GM23338 (cell line): ENCODE data around the gene CASKIN2. TPM values are rescaled to one million over a fixed set of nuclear protein-coding genes. Genes with fewer than 3 reads are reported as not detected.

ENCODE experiments used
- ATAC-seq: fragments of 200-7000 bp; cut with Tn5 transposase; 3 replicates; pipeline ENCODE4 v1.9.1; 2020
- DNase-seq: peaks from one replicate; pipeline ENCODE4 v3.0.0-alpha.2; 2015; ENCODE audit warnings: low spot score
- H2AFZ ChIP-seq: fragments of 200-600 bp; sonication (generic); 2 replicates; pipeline ENCODE4 v1.8.0; 2016; ENCODE audit warnings: antibody characterized with exemption, mild to moderate bottlenecking, moderate library complexity
- H3F3A ChIP-seq: fragments of 200-600 bp; sonication (generic); replicated peaks from 2 replicates; pipeline ENCODE4 v1.8.0; 2017; ENCODE audit warnings: antibody characterized with exemption, mixed run types, low read depth
- H3K27ac ChIP-seq: fragments of 200-600 bp; sonication (generic); 2 replicates; pipeline ENCODE4 v1.6.1; 2016; ENCODE audit warnings: low read depth
- H3K27me3 ChIP-seq: fragments of 200-600 bp; sonication (generic); 2 replicates; pipeline ENCODE4 v1.8.0; 2016; ENCODE audit warnings: mild to moderate bottlenecking, mixed run types, moderate library complexity; ENCODE audit not compliant: insufficient read depth
- H3K36me3 ChIP-seq: fragments of 200-600 bp; sonication (generic); 2 replicates; pipeline ENCODE4 v1.8.0; 2016; ENCODE audit warnings: mild to moderate bottlenecking; ENCODE audit not compliant: insufficient read depth
- H3K4me1 ChIP-seq: fragments of 200-600 bp; sonication (generic); 2 replicates; pipeline ENCODE4 v1.8.0; 2016; ENCODE audit warnings: mild to moderate bottlenecking, moderate library complexity; ENCODE audit not compliant: insufficient read depth
- H3K4me2 ChIP-seq: fragments of 200-600 bp; sonication (generic); 2 replicates; pipeline ENCODE4 v1.7.1; 2017; ENCODE audit warnings: mixed run types
- H3K4me3 ChIP-seq: fragments of 200-600 bp; sonication (generic); 2 replicates; pipeline ENCODE4 v1.6.1; 2016; ENCODE audit warnings: mixed run types
- H3K79me2 ChIP-seq: fragments of 200-600 bp; sonication (generic); replicated peaks from 2 replicates; pipeline ENCODE4 v1.8.0; 2017; ENCODE audit warnings: mild to moderate bottlenecking; ENCODE audit not compliant: insufficient read depth
- H3K9me2 ChIP-seq: fragments of 200-600 bp; sonication (generic); 2 replicates; pipeline ENCODE4 v1.8.0; 2017; ENCODE audit not compliant: insufficient read depth
- H4K20me1 ChIP-seq: fragments of 200-600 bp; sonication (generic); replicated peaks from 2 replicates; pipeline ENCODE4 v1.8.0; 2017; ENCODE audit warnings: mild to moderate bottlenecking; ENCODE audit not compliant: insufficient read depth
- H3K27ac Mint-ChIP-seq: 2 replicates; pipeline ENCODE4 v1.8.0; 2020; ENCODE audit warnings: inconsistent platforms, mild to moderate bottlenecking, moderate library complexity, mixed read lengths
- H3K27me3 Mint-ChIP-seq: 3 replicates; pipeline ENCODE4 v1.8.0; 2022; ENCODE audit warnings: low read depth, mild to moderate bottlenecking, moderate library complexity, mixed read lengths, inconsistent platforms; ENCODE audit not compliant: insufficient read depth, poor library complexity
- H3K36me3 Mint-ChIP-seq: 3 replicates; pipeline ENCODE4 v1.8.0; 2021; ENCODE audit warnings: low read depth, mild to moderate bottlenecking, inconsistent platforms, moderate library complexity, mixed read lengths
- H3K4me1 Mint-ChIP-seq: 3 replicates; pipeline ENCODE4 v1.8.0; 2020; ENCODE audit warnings: mild to moderate bottlenecking, inconsistent platforms, mixed read lengths
- H3K4me3 Mint-ChIP-seq: 3 replicates; pipeline ENCODE4 v1.8.0; 2021; ENCODE audit warnings: moderate library complexity, mild to moderate bottlenecking, inconsistent platforms, mixed read lengths
- H3K9me3 Mint-ChIP-seq: 3 replicates; pipeline ENCODE4 v1.8.0; 2020; ENCODE audit warnings: moderate library complexity, mild to moderate bottlenecking, inconsistent platforms, mixed read lengths
- CREB1 ChIP-seq: fragments of 250-450 bp; sonication (Bioruptor Pico); IDR thresholded peaks from 2 replicates; pipeline ENCODE4 v1.5.0; 2020; ENCODE audit warnings: low read depth, mild to moderate bottlenecking, moderate library complexity
- CTCF ChIP-seq, 2 experiments: fragments of 200-600 bp in 1 of 2; sonication (generic) in 1 of 2; conservative IDR thresholded peaks; 2 replicates each; pipeline versions ENCODE4 v1.5.1 to v1.6.1; 2016 to 2017; ENCODE audit warnings: antibody characterized with exemption in 2 of 2, low read depth in 2 of 2, mild to moderate bottlenecking in 2 of 2, moderate library complexity in 1 of 2
- EZH2 ChIP-seq: fragments of 200-600 bp; sonication (generic); IDR thresholded peaks from one replicate; pipeline ENCODE4 v1.8.0; 2017; ENCODE audit warnings: antibody characterized with exemption, mild to moderate bottlenecking, low read depth; ENCODE audit not compliant: unreplicated experiment
- EZH2phosphoT487 ChIP-seq: fragments of 200-600 bp; sonication (generic); IDR thresholded peaks from one replicate; pipeline ENCODE4 v1.8.1; 2018; ENCODE audit warnings: antibody characterized with exemption; ENCODE audit not compliant: unreplicated experiment
- JUNB ChIP-seq: IDR thresholded peaks from one replicate; pipeline ENCODE4 v1.6.1; 2016; ENCODE audit warnings: antibody characterized with exemption; ENCODE audit not compliant: unreplicated experiment
- NANOG ChIP-seq: IDR thresholded peaks from 2 replicates; pipeline ENCODE4 v1.6.1; 2016; ENCODE audit warnings: antibody characterized with exemption, borderline replicate concordance
- POLR2AphosphoS5 ChIP-seq: IDR thresholded peaks from 2 replicates; pipeline ENCODE4 v1.6.1; 2016; ENCODE audit warnings: antibody characterized with exemption, low read depth
- ZNF114 ChIP-seq: fragments of 250-450 bp; sonication (Bioruptor Pico); IDR thresholded peaks from 2 replicates; pipeline ENCODE4 v1.5.0; 2020; ENCODE audit warnings: mild to moderate bottlenecking, moderate library complexity
- ZNF331 ChIP-seq: fragments of 250-450 bp; sonication (Bioruptor Pico); IDR thresholded peaks from 2 replicates; pipeline ENCODE4 v1.5.0; 2020; ENCODE audit warnings: low read depth, mild to moderate bottlenecking, moderate library complexity
- polyA plus RNA-seq: library from polyadenylated mRNA; unstranded; fragments of >200 nt; fragmentation: Nextera tagmentation; extraction: Ambion mirVana; gene quantifications from 2 replicates; pipeline ENCODE4 v1.2.1, GENCODE V29; 2016
- total RNA-seq: library from RNA; depleted of rRNA; stranded (reverse); fragments of >200 nt; shearing (Covaris generic); gene quantifications from 2 replicates; pipeline ENCODE4 v1.2.3, GENCODE V29; 2014
- TF ChIP-seq, protein P1 (sequence below): IDR thresholded peaks from one replicate; pipeline ENCODE4 v1.6.1; 2018; ENCODE audit warnings: antibody characterized with exemption; ENCODE audit not compliant: unreplicated experiment
- TF ChIP-seq, protein P2 (sequence below): IDR thresholded peaks from 2 replicates; pipeline ENCODE4 v1.6.1; 2016; ENCODE audit warnings: antibody characterized with exemption

CASKIN2 gene
- total and polyA plus RNA-seq, 2 experiments from 2014 or later = 4.9 to 21.5 TPM

- no peaks in the 10 kb centered on the region for H4K20me1 ChIP-seq
- no peaks in the 10 kb centered on the region for H3K36me3 ChIP-seq
- H3K9me2 ChIP-seq = no peaks in the 10 kb centered on the region
- no peaks in the 10 kb centered on the region for H3K9me3 Mint-ChIP-seq
- no peaks in the 10 kb centered on the region; the same call in 2 of the 3 replicates for H3K4me1 Mint-ChIP-seq
- no peaks in the 10 kb centered on the region for H3K79me2 ChIP-seq
- no peaks in the 10 kb centered on the region for H3F3A ChIP-seq
- no peak overlapping the region for H3K4me2 ChIP-seq
- peak in 1 of 2 experiments; percentile 47; a peak in 2 of 4 replicates for TF ChIP-seq CTCF (conservative IDR thresholded peaks at IDR 0.05; ENCODE audit: low read depth in 2 of 2)
- TF ChIP-seq, protein P1, sequence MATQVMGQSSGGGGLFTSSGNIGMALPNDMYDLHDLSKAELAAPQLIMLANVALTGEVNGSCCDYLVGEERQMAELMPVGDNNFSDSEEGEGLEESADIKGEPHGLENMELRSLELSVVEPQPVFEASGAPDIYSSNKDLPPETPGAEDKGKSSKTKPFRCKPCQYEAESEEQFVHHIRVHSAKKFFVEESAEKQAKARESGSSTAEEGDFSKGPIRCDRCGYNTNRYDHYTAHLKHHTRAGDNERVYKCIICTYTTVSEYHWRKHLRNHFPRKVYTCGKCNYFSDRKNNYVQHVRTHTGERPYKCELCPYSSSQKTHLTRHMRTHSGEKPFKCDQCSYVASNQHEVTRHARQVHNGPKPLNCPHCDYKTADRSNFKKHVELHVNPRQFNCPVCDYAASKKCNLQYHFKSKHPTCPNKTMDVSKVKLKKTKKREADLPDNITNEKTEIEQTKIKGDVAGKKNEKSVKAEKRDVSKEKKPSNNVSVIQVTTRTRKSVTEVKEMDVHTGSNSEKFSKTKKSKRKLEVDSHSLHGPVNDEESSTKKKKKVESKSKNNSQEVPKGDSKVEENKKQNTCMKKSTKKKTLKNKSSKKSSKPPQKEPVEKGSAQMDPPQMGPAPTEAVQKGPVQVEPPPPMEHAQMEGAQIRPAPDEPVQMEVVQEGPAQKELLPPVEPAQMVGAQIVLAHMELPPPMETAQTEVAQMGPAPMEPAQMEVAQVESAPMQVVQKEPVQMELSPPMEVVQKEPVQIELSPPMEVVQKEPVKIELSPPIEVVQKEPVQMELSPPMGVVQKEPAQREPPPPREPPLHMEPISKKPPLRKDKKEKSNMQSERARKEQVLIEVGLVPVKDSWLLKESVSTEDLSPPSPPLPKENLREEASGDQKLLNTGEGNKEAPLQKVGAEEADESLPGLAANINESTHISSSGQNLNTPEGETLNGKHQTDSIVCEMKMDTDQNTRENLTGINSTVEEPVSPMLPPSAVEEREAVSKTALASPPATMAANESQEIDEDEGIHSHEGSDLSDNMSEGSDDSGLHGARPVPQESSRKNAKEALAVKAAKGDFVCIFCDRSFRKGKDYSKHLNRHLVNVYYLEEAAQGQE = no peak
- no peak overlapping the region for H2AFZ ChIP-seq
- no peak overlapping the region for H3K4me3 Mint-ChIP-seq
- no peak overlapping the region for H3K27ac Mint-ChIP-seq
- H3K4me1 ChIP-seq = no peaks in the 10 kb centered on the region
- peaks cover 3% of the 10 kb centered on the region for H3K27me3 Mint-ChIP-seq
- ATAC-seq (peak; percentile 33), DNase-seq (peak; percentile 47)
- 0 out of 2 replicates have a peak overlapping the region, but pooled peaks have one; percentile 50 for H3K27ac ChIP-seq
- H3K36me3 Mint-ChIP-seq = peaks cover 10% of the 10 kb centered on the region; the same call in 2 of the 3 replicates
- no peaks in the 10 kb centered on the region for H3K27me3 ChIP-seq
- no peak overlapping the region for H3K4me3 ChIP-seq
These were observed 16.6 kb downstream of the CASKIN2 start for GRCh38 chr17:75498726-75499213.

DNA sequence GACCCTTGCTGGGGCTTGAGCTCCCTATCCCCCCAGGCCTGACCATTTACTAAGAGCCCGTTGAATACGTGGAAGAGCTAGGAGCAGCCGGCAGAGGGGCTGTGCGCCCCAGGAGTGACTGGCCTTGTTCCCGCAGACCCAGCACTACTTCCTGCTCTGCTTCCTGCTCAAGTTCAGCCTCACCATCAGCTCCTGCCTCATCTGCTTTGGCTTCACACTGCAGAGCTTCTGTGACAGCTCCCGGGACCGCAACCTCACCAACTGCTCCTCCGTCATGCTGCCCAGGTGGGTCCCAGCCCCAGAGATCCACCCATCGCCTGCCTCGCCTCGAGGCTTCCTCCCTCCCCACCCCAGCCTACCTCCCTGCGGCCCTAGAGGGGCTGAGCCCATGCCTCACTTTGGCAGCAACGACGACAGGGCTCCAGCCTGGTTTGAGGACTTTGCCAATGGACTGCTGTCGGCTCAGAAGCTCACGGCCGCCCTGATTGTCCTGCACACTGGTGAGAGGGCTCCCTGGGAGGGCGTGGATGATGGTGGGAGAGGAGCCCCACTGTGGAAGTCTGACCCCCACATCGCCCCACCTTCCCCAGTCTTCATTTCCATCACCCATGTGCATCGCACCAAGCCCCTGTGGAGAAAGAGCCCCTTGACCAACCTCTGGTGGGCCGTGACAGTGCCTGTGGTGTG lies 17.2 kb downstream of the CASKIN2 start:
- H3K4me2 ChIP-seq = no peak overlapping the region
- H3K36me3 ChIP-seq = no peaks in the 10 kb centered on the region
- no peak overlapping the region for H3K4me3 ChIP-seq
- DNase-seq (no peak), ATAC-seq (no peak)
- Mint-ChIP-seq H3K4me1 (no peaks in the 10 kb centered on the region; the same call in 2 of the 3 replicates), H3K9me3 (no peaks in the 10 kb centered on the region), H3K4me3 (no peak overlapping the region), H3K27me3 (peaks cover 3% of the 10 kb centered on the region), H3K27ac (no peak overlapping the region), H3K36me3 (peaks cover 10% of the 10 kb centered on the region; the same call in 2 of the 3 replicates)
- no peaks in the 10 kb centered on the region for H4K20me1 ChIP-seq
- H3K79me2 ChIP-seq = no peaks in the 10 kb centered on the region
- H2AFZ ChIP-seq = no peak overlapping the region
- no peaks in the 10 kb centered on the region for H3K27me3 ChIP-seq
- no peaks in the 10 kb centered on the region for H3K9me2 ChIP-seq
- no peak overlapping the region for H3K27ac ChIP-seq
- no peaks in the 10 kb centered on the region for H3K4me1 ChIP-seq
- H3F3A ChIP-seq = no peaks in the 10 kb centered on the region
- TF ChIP-seq, protein P2, sequence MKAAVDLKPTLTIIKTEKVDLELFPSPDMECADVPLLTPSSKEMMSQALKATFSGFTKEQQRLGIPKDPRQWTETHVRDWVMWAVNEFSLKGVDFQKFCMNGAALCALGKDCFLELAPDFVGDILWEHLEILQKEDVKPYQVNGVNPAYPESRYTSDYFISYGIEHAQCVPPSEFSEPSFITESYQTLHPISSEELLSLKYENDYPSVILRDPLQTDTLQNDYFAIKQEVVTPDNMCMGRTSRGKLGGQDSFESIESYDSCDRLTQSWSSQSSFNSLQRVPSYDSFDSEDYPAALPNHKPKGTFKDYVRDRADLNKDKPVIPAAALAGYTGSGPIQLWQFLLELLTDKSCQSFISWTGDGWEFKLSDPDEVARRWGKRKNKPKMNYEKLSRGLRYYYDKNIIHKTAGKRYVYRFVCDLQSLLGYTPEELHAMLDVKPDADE = no peak
- TF ChIP-seq CREB1 (no peak), EZH2 (no peak), EZH2phosphoT487 (no peak), POLR2AphosphoS5 (no peak), ZNF114 (no peak), NANOG (no peak), JUNB (no peak), ZNF331 (CRISPR knock-in tag) (no peak)
- TF ChIP-seq, protein P1 = no peak
